ENCODE data around the gene USP22. TPM values are rescaled to one million over a fixed set of nuclear protein-coding genes. Genes with fewer than 3 reads are reported as not detected.
"Not testable (repeated sequence)": the region's sequence is repeated elsewhere in the genome, so short reads cannot be mapped to it uniquely, and the experiment has no call there.

USP22 gene
- total RNA-seq (2014; rRNA removed; shearing (Covaris generic); ENCODE audit: low replicate concordance) = 115 and 144 TPM in 2 replicates

DNA sequence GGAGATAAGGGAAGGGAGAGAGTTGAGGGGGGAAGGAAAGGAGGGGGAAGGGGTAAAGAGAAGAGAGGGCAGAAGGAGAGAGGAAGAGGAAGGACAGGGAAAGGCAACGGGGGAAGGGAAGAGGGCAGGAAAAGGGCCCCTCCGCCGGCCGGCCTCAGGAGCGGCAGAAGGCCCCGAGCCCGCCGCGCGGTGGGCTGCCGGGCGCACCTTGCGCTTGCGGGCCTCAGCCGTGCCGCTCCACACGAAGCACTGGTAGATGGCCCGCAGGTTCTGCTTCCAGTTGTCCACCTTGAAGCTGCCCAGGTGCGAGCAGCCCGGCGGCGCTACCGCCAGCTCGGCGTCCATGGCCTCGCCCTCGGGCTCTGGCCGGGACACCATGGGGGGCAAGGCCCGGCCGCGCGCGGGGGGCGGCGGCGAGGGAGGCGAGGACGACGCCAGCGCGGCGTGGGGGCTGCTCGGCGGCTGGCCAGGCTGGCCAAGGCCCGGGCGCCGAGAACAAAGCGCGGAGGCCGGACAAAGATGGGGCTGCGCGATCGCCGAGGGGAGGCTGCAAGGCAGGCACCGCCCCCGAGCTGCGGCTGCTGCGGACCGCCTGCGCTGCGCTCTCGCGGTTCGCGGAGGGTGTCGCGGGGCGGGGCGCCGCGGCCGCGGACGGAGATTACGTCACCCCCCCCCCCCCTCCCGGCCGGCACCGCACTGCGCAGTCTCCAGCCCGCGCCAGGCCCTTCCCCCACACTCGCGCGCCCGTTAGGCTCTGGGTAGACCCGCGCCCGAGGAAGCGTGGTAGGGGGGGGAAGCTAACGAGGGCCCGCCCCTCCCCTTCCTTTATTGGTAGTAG, at the start of gene USP22:
USP22 (minus strand) TSS at position 554 of the 838 bp plus-strand sequence; CDS start at position 378, 176 bp downstream.
- DNase-seq (ENCODE audit: low read depth) = peak; percentile 56
- in situ Hi-C loops (cut with HindIII; ENCODE audit: low pct_unique_long_range_greater_than_20kb, low sequenced_read_pairs) = no loop called here

DNA sequence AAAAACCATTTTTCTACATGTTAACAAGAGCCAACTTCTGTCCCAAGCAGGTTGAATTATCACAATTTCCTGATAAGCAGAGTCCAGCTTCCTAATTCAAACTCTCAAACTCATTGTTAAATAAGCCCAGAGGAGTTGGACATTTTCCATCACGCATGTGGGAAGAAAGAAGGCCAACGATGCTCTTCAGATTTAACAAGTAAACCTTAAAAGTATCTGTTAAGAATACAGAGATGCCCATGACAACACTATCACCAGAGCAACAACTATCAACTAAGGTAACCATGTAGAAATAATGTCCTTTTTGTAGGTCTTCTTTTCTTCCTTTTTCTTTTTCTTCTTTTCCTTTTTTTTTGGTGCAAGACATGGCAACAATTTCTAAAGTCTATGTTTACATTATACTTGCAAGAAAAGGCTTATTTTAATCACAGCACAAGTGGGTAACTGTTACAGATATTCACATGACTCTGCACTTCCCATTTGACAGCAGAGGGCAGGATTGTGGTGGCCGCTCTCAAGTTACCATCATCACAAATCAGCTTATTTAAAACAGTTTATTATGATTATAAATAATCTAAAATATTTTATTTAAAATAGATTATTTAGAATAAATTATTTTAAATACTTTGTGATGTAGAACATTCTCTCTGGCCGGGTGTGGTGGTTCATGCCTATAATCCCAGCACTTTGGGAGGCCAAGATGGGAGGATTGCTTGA, 48.2 kb upstream of the USP22 start:
- in situ Hi-C loops (cut with HindIII; ENCODE audit: low pct_unique_long_range_greater_than_20kb, low sequenced_read_pairs) = no loop called here
- DNase-seq (ENCODE audit: low read depth) = no peak

DNA sequence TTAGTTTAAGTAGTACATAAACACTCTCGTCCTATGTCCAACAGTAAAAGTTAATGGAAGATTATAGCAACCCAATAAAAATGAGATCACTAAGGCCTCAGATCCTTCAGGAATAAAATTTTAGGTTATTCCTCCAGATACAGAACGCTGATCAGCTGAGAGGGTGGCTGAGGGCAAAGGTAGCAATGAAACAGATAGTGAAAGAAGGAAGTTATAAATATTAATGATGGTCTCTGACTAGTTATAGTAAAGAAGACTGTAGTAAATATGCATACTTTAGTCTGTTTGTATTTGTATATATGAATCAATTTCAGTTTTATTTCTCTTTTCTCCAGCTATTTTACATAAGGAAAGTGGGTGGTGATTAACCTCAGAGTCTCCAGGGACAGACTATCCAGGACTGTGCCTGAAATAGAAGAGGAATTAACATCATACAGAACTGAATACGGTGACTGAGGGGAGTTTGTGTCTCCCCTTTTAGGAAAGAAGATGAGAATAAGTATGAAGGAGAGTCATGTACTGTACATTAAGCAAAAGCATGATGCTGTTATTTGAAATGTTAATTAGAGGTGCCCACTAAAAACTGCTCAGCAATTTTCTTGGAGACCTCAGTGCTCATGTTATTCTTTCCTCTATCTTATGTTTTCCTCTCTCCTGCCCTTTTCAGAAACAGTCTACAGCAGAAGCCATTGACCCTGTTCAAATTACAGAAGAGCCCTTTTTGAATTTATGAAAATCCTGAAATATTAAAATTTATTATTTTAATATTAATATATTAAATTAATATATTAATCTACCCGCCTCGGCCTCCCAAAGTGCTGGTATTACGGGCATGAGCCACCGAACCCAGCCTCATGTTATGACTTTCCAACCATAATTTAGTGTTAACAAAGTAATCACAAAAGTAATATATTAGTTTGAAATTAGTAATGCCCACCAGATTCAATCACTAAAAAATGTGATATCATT, 47.4 kb upstream of the USP22 start:
- in situ Hi-C loops (cut with HindIII; ENCODE audit: low pct_unique_long_range_greater_than_20kb, low sequenced_read_pairs) = no loop called here
- no peak for DNase-seq (ENCODE audit: low read depth)

DNA sequence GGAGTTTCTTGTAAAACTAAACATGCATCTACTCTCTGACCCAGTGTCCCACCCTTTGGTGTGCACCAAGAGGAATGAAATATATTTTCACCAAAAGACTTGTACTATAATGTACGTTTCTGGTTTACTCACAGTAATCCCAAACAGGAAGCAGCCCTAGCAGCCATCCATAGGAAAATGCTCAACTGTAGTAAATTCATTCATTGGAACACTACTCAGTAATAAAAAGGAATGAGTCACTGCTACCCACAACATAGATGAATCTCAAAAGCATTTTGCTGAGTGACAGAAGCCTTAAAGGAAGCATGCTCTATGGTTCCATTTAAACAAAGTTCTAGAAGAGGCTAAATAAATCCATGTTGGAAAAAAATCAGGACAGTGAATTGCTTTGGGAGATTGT, 46.3 kb upstream of the USP22 start:
- DNase-seq (ENCODE audit: low read depth) = peak; percentile 35
- in situ Hi-C loops (cut with HindIII; ENCODE audit: low pct_unique_long_range_greater_than_20kb, low sequenced_read_pairs) = no loop called here

DNA sequence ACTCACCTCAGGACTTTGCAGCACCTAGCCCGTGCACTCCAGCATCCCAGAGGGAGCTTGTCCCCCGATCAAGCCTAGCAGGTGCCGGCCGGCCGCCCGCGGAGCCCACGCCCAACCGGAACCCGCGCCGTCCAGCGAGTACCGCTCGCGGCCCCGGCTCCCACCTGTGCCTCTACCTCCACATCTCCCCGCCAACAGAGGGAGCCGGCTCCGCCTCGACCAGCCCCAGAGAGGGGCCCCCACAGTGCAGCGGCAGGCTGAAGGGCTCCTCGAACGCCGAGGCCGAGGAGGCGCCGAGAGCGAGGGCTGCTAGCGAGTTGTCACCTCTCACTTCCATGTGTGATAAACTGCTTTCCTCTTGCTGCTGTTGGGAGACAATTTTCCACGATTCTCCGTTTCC, 42.9 kb upstream of the USP22 start:
- no peak for DNase-seq (ENCODE audit: low read depth)
- in situ Hi-C loops (cut with HindIII; ENCODE audit: low pct_unique_long_range_greater_than_20kb, low sequenced_read_pairs) = no loop called here

DNA sequence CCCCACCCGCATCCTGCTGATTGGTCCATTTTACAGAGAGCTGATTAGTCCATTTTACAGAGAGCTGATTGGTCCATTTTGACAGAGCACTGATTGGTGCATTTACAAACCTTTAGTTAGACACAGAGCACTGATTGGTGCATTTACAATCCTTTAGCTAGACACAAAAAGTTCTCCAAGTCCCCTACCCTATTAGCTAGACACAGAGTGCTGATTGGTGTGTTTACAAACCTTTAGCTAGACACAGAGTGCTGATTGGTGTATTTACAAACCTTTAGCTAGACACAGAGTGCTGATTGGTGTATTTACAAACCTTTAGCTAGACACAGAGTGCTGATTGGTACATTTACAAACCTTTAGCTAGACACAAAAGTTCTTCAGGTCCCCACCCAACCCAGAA, 42.5 kb upstream of the USP22 start:
- in situ Hi-C loops (cut with HindIII; ENCODE audit: low pct_unique_long_range_greater_than_20kb, low sequenced_read_pairs); DNase-seq (ENCODE audit: low read depth): not testable (repeated sequence)

DNA sequence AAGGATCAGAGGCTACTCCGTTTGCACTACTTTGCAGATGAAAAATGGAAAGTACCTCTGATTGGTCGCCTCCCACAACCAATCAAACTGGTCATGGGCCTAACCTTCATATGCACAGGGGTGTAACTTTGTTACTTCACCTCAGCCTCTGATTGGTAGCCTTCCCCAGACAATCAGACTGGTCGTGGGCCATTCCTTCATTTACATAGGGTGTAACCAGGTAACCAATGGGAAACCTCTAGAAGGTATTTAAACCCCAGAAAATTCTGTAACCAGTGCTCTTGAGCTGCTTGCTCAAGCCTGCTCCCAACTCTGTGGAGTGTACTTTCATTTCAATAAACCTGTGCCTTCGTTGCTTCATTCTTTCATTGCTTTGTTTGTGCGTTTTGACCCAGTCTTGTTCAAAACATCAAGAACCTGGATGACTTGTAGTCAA, 39.2 kb upstream of the USP22 start:
- DNase-seq (ENCODE audit: low read depth) = no peak
- in situ Hi-C loops (cut with HindIII; ENCODE audit: low pct_unique_long_range_greater_than_20kb, low sequenced_read_pairs) = no loop called here

DNA sequence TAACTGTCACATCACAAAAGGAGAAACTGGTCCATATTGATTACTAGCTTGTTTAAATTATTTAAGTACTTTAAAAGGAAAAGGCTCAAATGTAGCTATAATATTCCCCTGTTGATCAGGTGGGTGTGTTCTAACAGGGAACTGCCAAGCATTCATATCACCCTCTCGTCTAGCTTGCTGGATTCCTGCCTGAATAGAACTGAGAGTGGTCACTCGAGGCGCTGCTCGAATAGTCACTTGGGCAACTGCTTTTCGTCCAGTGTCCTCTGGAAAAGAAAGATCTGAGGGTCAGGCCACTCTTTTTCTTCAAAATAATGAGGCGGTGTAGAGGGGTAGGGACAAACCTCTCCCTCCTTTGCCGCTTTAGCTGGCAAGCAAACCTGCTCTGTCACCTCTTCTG, 36.4 kb upstream of the USP22 start:
- in situ Hi-C loops (cut with HindIII; ENCODE audit: low pct_unique_long_range_greater_than_20kb, low sequenced_read_pairs) = no loop called here
- no peak for DNase-seq (ENCODE audit: low read depth)

DNA sequence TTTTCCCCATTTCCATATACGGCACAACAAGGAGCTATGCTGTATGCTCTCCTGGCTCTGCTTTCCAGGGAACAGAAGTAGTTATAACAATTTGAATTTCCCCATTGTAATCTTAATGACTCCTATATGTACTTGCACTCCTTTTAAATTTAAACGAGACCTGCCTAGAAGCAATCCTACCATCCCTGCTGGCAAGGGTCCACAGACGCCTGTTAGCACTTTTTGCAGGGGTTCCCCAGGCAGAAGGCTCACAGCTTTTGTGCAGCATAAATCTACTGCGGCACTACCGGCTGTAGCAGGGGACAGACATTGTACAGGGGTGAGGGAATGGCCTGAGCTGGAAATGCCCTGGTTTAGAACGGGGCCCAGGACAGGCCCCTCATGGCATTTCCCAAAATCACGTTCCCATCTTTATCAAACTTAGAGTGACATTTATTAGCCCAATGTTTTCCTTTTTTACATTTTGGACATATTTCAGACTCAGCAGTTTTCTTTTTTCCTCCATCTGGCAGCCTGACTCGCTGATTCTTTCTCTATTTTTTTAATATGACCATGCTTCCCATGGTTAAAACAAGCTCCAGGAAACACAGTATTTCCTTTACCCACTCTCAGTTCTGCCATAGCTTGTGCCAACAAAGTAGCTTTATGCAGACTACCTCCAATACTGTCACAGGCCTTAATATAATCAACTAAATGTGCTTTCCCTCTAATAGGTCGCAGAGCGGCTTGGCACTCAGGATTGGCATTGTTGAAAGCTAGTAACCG, 35.4 kb upstream of the USP22 start:
- no peak for DNase-seq (ENCODE audit: low read depth)
- in situ Hi-C loops (cut with HindIII; ENCODE audit: low pct_unique_long_range_greater_than_20kb, low sequenced_read_pairs) = no loop called here

DNA sequence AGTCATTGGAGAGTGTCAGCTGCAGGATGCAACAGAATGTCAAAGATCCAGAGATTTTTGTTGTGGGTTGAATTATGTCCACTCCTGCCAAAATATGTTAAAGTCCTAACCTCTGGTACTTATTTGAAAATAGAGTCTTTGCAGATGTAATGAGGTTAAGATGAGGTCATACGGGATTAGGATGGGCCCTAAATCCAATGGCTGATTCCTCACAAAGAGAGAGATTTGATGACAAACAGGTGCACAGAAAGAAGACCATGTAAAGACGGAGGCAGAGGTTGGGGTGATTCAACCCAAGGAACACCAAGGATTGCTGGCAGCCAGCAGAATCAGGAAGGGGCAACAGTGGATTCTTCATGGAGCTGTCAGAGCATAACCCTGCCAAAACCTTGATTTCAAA, 34.5 kb upstream of the USP22 start:
- in situ Hi-C loops (cut with HindIII; ENCODE audit: low pct_unique_long_range_greater_than_20kb, low sequenced_read_pairs) = no loop called here
- no peak for DNase-seq (ENCODE audit: low read depth)

DNA sequence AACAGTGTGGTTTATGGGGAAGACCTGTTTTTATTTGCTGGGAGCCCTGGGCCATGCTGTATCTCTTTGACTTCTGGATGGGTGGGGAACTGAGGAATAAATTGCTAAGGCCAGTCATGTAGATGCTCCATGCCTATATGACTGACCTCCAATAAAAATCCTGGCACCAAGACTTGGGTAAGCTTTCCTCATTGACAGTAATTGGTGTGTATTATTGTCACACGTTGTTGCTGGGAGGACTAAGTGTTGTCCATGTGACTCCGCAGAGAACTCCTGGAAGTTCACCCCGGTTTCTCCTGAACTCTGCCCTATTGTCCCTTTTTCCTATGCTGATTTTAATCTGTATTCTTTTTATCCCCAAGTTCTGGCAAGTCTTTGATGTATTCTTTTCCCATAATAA, 33.4 kb upstream of the USP22 start:
- in situ Hi-C loops (cut with HindIII; ENCODE audit: low pct_unique_long_range_greater_than_20kb, low sequenced_read_pairs) = no loop called here
- DNase-seq (ENCODE audit: low read depth) = no peak

DNA sequence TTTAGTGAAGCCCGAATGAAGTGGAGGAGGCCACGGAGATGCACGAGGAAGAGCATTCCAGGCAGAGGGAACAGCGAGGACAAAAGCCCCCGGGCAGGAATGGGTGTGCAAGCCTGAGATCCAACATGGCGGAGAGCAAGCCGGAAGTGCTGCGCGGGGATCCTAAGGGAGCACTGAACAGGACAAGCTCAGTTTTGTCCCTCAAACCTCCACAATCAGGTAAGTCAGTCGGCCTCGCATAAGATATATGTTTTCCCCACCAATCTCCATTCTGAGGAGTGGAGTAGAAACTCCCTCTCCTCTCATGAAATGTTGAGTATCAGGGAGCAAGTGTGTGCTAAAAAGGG, 32.9 kb upstream of the USP22 start:
- in situ Hi-C loops (cut with HindIII; ENCODE audit: low pct_unique_long_range_greater_than_20kb, low sequenced_read_pairs) = no loop called here
- no peak for DNase-seq (ENCODE audit: low read depth)

DNA sequence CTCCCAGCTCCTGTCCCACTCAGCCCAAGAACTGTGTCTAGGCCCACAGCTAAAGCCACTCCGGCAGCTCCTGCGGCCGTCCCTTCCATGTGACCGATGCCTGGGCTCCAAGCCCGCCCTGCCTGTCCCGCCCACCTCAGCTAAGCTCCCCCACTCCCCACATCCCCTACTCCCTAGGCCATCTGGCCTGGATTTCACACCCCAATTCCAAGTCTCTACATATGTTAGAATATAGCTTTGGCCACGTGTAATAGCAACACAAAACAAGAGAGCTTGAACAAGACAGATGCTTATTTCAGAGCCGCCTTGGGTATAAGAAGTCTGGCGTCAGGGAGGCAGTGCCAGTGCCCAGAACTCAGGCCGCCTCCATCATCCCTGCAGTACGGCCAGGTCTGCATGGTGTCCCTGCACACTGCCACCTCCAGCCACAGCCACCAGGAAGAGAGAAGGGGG, 30.0 kb upstream of the USP22 start:
- DNase-seq (ENCODE audit: low read depth) = no peak
- in situ Hi-C loops (cut with HindIII; ENCODE audit: low pct_unique_long_range_greater_than_20kb, low sequenced_read_pairs) = no loop called here

DNA sequence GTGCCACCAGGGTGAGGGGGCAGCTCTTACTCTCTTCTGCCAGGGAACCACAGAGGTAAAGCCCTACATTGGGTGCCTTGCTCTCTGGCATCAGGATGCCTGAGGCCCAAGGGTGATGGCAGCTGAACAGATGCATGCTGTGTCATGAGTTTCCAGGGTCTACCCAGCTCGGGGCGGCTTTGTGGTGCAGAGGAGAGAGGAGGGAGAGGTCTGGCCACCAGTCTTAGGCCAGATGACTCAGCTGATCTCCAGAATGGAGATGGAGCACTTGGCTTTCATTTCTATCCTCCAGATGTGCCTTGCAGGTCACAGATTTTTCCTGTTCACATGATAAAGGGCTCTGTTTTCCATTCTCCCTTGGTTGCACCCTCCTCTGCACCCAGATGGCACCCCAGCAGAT, 23.6 kb upstream of the USP22 start:
- DNase-seq (ENCODE audit: low read depth) = no peak
- in situ Hi-C loops (cut with HindIII; ENCODE audit: low pct_unique_long_range_greater_than_20kb, low sequenced_read_pairs) = no loop called here

DNA sequence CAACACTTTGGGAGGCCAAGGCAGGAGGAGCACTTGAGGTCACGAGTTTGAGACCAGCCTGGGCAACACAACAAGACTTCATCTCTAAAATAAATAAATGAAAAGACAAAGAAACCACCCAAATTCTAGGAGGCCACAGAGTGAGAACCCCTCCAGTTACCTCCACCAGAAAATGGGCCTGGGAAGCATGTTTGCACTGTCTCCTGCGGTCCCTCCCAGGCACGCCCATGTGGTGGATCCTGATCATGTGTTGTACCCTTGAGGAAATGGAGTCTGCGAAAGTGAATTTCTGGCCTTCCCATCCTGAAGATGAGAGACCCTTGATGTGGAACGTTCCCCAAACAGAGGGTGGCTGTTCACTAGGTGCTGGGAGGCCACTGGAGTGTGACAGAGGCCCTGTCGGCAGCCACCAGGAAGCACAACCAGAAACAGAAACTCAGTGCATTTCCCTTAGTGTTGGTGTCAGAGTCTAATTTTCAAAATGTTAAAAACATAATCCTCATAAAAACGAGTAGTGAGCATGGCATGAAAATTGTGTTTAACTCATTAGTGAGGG, 19.2 kb upstream of the USP22 start:
- no peak for DNase-seq (ENCODE audit: low read depth)
- in situ Hi-C loops (cut with HindIII; ENCODE audit: low pct_unique_long_range_greater_than_20kb, low sequenced_read_pairs) = no loop called here

DNA sequence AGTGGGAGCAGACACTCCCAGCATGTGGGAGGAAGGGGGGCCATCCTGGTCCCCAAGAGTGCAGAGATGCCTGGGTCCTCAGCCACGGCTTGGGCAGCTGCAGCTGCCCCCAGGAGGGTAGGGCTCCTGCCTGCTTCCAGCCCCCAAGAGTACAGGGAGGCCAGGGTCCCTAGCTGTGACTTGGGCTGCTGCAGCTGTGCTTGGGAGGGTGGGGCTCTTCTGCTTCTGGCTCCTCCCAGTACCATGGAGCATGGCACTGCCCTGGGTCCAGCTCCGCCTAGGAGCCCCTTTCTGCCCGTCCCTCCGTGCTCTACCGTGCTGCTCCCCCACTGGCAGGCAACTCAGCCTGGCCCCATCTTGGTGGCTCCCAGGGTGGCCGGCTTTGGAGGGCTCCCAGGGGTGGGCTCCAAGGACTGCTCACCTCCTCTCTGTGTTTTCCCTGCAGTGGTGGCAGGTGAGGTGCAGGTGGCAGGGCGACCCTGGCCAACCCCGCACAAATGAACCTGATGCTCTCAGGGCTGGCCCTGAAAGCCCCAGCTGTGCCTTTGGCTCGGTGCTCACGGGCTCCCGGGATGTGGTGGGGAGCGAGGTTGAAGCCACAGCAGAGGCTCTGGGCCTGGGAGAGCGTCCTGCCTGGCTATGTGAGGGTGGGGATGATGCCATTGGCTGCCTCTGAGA, 18.5 kb upstream of the USP22 start:
- DNase-seq (ENCODE audit: low read depth) = no peak
- in situ Hi-C loops (cut with HindIII; ENCODE audit: low pct_unique_long_range_greater_than_20kb, low sequenced_read_pairs) = no loop called here

DNA sequence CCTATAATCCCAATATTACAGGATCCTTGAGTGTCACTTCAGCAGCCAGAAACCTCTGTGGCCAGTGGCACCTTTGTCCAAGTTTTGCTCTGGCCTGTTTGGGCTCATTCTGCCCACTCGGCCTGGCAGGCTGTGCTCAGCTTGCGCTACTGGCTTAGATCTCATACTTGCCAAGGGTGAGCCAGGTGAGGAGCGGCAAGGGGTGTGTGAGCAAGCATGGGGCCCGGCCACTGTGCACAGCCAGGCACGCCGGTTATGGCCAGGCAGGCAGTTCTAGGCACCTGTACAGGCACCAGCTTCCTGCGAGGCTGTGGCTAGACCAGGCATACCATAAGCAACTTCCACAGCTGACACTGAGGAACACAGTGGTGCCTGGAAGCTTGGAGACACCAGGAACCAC, 16.9 kb upstream of the USP22 start:
- in situ Hi-C loops (cut with HindIII; ENCODE audit: low pct_unique_long_range_greater_than_20kb, low sequenced_read_pairs) = no loop called here
- DNase-seq (ENCODE audit: low read depth) = no peak

All from Caki2 (cell line).